HG02840 (cell line): Measurements from ENCODE around the gene ULK4.
"Not testable (repeated sequence)": the region's sequence is repeated elsewhere in the genome, so short reads cannot be mapped to it uniquely, and the experiment has no call there.

Experiments
- ATAC-seq: cut with Tn5 transposase; IDR thresholded peaks from one replicate; pipeline ENCODE4 v1.9.1; 2021; ENCODE audit warnings: mild to moderate bottlenecking, moderate library complexity, moderate number of reproducible peaks; ENCODE audit not compliant: unreplicated experiment, low FRiP score

ULK4 gene

DNA sequence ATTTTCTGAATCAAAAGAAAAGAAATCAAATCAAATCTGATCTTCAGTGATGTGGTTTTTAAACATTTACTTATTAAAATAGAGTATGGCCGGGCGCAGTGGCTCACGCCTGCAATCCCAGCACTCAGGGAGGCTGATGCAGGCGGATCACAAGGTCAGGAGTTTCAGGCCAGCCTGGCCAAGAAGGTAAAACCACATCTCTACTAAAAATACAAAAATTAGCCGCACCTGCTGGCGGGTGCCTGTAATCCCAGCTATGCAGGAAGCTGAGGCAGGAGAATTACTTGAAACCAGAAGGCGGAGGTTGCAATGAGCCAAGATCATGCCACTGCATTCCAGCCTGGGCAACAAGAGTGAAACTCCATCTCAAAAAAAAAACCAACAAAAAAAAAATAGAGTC lies 169.1 kb downstream of the ULK4 start:
- ATAC-seq = no peak

DNA sequence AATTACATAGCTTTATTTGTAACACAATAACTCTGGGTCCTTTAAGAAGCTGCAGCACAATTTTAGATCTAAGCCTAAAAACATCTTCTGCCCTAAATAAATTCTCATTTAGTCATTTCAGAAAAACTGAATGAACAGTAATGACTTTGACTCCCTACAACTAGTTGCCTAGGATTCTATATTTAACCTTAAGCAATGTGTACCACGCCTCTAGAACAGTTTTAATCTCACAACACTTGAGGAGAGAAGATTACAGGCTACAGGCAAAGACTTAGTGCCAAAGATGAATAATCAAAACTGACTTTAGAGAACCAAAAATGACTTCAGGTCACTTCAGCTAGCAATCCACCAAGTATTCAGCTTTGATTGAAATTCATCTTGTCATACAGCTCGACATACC lies 192.8 kb downstream of the ULK4 start:
- ATAC-seq = no peak

DNA sequence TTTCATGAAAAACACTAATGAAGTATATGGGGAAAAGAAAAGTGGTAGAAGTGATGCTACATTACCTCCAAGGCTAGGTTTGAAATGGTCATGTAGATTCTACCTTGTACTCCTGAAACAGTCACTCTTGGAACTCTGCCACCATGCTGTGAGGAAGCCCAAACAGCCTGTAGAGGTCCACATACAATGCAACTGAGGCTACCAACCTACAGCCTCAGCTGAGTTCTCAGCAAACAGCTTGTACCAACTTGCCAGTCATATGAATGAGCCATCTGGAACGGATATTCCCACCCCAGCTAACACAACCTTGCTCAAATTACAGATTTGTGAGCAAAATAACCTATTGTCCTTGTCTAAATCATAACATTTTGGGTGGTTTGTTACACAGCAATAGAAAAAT lies 193.5 kb downstream of the ULK4 start:
- no peak for ATAC-seq

DNA sequence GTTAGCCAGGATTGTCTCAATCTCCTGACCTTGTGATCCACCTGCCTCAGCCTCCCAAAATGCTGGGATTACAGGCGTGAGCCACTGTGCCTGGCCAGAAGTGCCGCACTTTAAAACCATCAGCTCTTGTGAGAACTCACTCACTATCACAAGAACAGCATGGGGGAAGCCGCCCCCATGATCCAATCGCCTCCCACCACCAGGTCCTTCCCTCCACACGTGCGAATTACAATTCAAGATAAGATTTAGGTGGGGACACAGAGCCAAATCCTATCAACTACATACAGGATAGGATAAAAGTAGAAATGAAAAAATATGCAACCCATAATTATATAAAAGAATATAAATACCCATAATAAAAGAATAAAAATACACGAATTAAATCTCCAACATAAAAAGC lies 199.0 kb downstream of the ULK4 start:
- not testable (repeated sequence) for ATAC-seq

DNA sequence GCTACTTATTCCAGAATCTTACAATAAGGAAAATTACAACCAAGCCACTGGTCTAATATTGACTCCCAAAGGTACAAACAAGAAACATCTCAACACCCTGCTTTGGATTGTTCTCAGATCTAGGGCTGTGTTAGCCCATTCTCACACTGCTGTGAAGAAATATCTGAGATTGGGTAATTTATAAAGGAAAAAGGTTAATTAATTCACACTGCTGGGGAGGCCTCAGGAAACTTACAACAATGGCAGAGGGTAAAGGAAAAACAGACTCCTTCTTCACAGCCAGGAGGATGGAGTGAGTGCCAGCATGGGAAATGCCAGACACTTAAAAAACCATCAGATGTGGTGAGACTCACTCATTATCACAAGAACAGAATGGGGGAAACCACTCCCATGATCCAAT lies 208.3 kb downstream of the ULK4 start:
- ATAC-seq = no peak

DNA sequence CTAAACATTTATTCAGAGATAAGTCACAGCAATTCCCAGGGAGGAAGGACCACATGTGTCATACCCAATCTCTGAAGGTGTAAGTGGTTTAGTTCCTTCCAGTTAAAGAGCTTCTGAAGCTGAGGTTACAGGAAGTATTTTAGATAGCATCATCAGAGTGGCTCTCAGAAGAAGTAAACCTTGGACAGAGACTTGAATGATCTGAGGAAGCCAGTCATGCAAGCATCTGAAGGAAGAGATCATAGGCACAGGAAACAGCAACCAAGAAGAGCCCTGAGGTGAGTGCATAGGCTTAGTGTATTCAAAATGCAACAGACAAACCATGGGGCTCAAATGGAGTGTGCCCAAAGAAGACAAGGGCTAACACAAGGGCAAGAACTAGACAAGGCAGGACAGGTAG lies 210.3 kb downstream of the ULK4 start:
- no peak for ATAC-seq

DNA sequence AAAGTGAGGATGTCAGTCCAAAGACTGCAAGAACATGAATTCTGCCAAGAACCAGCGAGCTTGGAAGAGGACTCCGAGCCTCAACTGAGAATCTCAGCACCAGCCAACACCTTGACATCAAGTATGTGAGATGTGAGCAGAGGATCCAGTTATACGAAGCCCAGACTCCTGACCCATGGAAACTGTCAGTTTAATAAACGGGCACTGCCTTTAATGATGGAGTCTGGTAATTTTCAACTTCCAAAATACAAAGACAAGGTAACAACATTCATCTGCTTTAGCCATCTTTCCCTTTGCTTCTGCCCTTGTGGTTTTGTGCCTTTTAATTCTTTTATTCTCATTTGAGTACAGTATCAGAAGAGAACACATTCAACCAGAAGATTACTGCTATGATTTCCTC lies 211.9 kb downstream of the ULK4 start:
- ATAC-seq = no peak

DNA sequence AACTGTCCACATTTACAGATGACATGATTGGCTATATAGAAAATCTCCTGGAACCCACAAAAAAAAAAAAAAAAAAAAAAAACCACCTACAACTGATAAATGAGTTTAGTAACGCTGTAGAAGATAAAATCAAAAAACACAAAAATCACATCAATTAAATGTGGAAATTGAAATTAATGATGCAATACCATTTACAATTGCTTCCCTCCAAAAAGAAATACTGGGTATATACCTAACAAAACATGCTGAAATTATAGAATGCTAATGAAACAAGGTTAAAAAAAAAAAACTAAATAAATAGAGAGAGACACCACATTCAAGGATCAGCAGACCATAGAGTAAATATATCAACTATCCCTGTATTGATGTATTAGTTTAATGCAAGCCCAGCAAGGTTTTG lies 215.7 kb downstream of the ULK4 start:
- no peak for ATAC-seq

DNA sequence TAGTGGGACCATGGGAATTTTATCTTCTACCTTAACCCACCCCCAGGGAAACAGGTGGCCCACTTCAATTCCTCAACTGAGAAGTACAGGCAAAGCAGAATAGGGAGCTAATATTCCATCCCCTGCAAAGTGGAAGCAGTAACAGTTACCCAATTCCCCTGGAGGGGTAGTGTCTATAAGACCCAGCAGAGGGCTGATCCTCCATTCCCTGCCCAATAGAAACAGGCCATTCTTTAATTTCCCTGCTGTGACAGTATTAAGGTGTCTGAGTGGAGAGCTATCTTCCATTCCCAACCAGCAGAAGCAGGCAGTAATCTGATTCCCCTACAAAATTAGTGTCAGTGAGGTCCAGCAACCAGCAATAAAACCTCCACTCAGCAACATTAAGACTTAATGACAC lies 219.8 kb downstream of the ULK4 start:
- ATAC-seq = no peak

DNA sequence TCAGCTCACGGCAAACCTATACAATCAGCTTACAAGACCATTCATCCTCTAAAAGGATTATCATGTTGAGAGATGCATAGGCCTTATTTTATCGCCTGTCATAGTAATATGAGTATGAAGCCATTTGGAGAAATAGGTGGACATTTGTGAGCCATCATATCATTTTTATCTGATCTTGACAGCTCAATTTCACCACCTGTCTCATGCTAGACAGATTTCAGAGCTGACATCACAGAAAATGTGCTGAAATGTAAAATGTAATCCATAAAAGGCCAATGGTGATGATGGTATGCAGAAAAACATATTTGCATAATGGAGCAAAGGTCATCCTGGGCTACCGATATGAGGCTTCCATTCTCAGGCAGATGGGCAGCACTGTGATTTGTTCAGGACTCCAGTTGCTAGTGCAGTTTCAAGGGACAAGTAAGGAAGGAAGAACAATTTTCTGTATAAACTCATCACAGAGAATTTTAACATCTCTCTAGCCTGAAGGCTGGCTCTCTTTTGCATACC lies 221.5 kb downstream of the ULK4 start:
- ATAC-seq = no peak

DNA sequence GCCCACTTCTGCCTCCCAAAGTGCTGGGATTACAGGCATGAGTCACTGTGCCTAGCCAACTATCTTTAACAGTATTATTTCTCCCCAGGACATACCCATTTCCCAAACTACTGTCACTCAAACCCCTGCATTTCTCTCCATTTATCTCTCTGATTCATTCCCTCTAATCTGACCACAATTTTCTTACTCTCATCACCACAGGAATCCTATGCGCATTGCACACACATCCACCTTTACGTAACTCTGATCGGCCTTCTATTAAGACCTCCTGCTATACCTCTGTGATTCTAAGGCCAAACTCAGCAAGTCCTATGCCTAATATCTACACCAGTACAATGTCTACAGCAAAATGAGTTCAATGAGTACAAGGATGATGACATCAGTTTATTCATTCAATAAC lies 235.0 kb downstream of the ULK4 start:
- ATAC-seq = no peak

DNA sequence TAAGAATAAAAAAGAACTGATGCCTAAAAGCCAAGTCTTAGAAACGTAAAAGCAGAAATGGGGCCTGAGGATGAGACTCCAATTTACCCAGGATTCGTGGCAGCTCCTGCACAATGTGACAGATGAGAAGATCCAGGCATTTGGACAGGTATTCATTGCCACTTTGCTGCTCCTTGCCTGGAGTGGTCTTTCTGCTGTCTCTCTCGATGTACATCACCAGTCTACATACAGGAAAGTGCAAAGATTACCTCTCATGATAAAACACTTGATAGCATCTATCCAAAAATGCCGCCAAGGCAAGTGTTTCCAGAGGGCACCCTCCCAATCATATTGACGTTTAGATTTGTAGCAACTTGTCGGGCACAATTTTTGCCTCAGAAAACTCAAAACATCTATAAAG lies 244.3 kb downstream of the ULK4 start:
- ATAC-seq = no peak

DNA sequence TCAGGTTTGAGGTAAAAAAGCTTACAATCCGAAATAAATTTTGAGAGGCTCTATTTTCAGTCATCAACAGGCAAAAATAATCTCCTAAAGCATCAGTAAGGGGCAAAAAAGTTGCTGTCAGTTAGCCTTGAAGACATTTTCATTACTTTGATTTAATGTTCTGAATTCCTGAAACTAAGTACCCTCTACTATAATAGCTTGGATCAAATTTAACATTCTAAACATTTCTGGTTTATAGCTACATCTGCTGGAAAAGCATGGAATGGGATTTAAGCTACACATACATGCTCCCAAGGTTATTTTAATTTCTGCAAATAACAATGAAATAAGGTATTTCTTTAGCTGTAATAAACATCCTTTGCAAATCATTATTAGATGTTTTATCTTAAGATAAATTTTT lies 245.4 kb downstream of the ULK4 start:
- ATAC-seq = no peak

DNA sequence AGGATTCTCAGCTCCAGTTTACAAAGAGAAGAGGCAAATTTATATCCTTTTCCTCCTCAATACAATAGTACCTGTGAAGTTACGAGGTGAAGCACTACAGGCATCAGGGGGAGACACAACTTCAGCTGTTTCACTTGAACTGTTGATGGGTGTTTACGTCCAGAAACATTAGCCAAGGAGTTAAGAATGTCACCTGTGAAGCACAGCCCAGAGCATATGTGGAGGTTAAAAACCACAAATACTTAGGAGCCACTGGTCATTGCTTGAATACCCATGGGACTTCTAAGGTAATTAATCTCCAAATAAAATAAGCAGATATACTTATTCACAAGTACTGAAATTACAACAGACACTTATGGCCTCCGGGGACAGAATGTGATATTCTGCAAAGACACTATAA lies 246.5 kb downstream of the ULK4 start:
- no peak for ATAC-seq

DNA sequence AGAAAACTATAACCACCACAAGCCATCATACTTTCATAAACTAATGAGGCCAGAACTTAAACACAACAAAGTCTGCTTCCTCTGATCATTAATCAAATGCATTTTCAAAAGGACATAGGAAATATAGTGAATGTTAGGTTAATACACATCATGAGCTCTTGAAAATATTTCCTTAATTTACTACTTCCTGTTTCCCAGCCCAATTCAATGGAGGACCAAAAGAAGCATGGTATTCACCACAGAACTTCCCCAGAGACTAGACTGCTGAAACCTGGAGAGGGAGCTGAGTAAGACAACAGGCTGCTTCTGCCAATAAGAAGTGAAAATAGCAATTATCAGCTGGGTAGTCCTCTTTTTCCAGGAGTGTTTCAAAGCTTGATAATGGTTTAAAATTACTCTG lies 250.3 kb downstream of the ULK4 start:
- no peak for ATAC-seq

DNA sequence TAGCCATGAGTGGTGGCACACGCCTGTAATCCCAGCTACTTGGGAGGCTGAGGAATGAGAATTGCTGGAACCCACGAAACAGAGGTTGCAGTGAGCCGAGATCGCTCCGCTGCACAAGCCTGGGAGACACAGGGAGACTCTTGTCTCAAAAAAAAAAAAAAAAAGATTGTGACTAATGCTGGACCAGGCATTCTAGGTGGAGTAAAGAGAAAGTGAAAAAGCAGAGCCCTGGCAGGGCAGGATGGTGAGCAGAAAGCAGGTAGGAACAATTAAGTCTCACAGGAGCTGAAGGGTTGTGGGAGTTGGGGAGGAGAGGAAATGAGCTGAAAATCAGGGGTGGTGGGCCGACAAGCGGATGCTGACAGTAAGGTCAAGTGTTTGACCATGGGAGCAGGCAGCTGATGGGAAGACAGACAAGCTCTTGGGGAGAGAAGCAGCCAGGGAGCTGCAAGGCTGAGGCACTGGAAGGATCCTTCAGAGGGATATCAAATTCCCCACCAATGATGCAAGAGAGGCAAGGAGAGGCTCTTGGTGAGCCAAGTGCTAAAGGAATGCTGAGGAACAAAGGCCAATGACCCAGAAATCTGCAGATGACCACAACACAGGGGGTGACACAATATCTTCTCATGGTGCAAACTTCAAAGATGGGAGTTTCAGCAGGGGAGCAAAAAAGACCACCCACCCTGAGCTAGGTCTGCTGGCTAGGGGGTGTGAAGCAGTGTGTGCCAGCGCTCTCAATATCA lies 251.1 kb downstream of the ULK4 start:
- ATAC-seq = no peak

DNA sequence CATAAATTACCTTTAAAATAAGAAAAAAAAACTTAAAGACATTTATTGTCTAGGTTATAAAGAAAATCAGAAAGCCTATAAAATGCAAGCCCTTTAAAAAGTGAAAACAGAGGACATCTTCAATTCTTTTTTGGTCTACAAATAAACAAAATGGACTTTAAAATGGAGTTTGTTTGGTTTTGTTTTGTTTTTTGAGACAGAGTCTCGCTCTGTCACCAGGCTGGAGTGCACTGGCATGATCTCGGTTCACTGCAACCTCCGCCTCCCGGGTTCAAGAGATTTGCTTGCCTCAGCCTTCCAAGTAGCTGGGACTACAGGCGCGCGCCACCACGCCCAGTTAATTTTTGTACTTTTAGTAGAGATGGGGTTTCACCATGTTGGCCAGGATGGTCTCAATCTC lies 252.7 kb downstream of the ULK4 start:
- not testable (repeated sequence) for ATAC-seq

DNA sequence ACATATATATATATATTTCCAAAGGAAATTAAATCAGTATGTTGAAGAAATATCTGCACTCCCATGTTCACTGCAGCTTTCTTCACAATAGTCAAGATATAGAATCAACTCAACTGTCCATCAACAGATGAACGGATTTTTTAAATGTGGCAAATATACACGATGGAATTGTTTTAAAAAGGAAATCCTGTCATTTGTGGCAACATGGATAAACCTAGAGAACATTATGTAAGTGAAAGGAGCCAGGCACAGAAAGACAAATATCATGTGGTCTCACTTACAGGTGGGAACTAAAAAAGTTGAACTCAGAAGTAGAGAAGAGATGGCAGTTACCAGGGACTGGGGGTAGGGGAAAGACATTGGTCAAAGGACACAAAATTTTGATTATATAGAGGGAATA lies 253.7 kb downstream of the ULK4 start:
- ATAC-seq = no peak

DNA sequence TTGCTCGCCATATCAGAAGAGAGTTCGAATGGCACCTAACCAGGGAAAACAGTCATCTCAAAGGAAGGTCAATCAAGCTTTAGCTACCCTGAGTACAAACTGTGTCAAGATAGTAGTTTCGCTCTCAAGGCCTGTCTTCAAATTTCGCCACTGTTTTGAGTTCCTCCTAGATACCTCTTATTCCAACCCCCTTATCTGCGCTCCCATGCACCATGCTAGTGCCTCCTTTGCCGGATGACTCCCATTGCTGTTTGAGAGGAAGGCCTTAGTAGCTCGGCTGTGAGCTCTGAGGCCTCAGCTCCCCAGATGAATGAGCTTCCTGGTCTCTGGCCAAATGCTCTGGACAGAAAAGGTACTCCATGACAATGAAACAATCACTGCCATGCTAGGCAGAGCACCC lies 256.0 kb downstream of the ULK4 start:
- no peak for ATAC-seq

DNA sequence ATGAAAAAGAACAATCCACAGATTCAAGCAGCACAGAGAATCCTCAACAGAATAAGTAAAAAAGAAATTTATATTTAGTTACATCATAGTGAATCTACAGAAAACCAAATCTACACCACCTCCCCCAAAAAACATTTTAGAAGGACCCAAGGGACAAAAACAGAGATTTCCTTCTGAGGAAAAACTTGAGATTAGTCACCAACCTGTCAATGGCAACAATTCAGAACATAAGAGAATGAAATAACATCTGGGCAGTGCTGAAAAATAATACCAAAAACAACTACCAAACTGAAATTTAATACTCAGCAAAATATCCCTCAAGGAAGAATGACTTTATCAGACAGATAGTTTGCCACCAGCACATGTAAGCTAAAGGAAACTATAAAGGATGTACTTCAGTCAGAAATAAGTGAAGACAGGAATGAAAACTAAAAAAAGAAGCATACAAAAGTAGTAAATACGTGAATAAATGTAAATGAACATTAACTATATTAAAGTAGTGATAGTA lies 260.7 kb downstream of the ULK4 start:
- ATAC-seq = no peak

DNA sequence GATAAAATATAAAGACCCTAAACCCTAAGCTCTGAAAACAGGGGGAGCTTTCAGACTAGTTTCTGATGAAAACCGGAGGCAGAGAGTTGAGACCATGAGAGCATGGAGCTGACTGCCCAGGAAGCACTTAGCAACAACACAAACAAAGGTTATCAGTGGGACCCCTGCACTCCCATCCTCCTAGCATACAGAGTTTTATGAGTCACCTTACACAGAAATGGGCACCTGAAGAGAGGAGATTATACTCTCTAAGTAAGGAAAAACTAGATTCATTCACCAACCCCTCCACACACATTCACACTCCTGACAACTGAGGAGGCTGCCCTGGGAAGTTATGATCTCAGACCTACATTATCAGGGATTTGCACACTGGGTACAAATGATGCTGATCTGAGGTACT lies 261.7 kb downstream of the ULK4 start:
- ATAC-seq = no peak

DNA sequence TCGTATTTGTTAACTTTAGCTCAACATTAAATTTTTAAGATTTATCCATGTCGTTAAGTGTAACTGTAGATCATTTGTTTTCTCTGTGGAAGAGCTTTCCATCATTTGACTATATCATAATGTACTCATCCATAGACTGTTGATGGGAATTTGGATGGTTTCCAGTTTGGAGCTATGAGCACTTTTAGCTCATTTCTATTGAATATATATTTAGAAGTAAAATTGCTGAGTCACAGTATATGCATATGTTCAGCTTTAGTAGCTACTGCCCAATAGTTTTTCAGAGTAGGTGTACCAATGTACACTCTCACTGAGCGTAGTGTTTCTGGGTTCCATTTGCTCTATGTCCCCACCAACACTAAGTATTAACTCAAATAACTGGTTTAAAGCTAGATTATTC lies 263.0 kb downstream of the ULK4 start:
- ATAC-seq = no peak

DNA sequence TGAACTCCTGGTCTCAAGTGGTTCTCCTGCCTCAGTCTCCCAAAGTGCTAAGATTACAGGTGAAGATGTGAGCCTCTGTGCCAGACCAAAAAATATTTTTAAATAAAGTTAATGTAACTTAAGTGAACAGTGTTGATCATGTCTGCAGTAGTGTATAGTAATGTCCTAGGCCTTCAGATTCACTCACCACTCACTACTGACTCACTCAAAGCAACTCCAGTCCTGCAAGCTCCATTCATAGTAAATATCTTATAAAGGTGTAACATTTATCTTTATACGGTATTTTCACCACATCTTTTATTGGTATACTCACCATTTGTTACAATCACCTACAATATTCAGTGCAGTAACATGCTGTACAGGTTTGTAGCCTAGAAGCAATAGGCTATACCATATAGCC lies 264.2 kb downstream of the ULK4 start:
- ATAC-seq = no peak
